HUES48 (cell line): ENCODE data around the gene SEMA3A.
"Not testable (repeated sequence)": the region's sequence is repeated elsewhere in the genome, so short reads cannot be mapped to it uniquely, and the experiment has no call there.

Experiments used
- H3K27ac ChIP-seq: one replicate; pipeline ENCODE4 v1.7.0; 2013; ENCODE audit warnings: low read depth, low read length, inconsistent platforms
- H3K27me3 ChIP-seq: 2 replicates; pipeline ENCODE4 v1.6.1; 2013; ENCODE audit warnings: mild to moderate bottlenecking, low read length; ENCODE audit not compliant: control insufficient read depth, insufficient read depth
- H3K36me3 ChIP-seq: 2 replicates; pipeline ENCODE4 v1.6.1; 2013; ENCODE audit warnings: low read length; ENCODE audit not compliant: control insufficient read depth, insufficient read depth
- H3K4me1 ChIP-seq: 2 replicates; pipeline ENCODE4 v1.6.1; 2013; ENCODE audit warnings: mild to moderate bottlenecking, low read length; ENCODE audit not compliant: control insufficient read depth, insufficient read depth
- H3K4me3 ChIP-seq: 2 replicates; pipeline ENCODE4 v1.5.1; 2013; ENCODE audit warnings: mild to moderate bottlenecking, low read depth, low read length
- H3K9ac ChIP-seq: 2 replicates; pipeline ENCODE4 v1.6.1; 2013; ENCODE audit warnings: mild to moderate bottlenecking, low read depth, low read length, moderate library complexity
- H3K9me3 ChIP-seq: 2 replicates; pipeline ENCODE4 v1.6.1; 2013; ENCODE audit warnings: low read length; ENCODE audit not compliant: control insufficient read depth, insufficient read depth

Gene SEMA3A

GRCh38 chr7:84157171-84157570 is 37.4 kb downstream of the SEMA3A start:
- Histone ChIP-seq H3K36me3 (no peaks in the 10 kb centered on the region), H3K27ac (no peak overlapping the region), H3K9me3 (no peaks in the 10 kb centered on the region), H3K4me1 (peaks cover 15% of the 10 kb centered on the region), H3K27me3 (no peaks in the 10 kb centered on the region), H3K9ac (no peak overlapping the region), H3K4me3 (no peak overlapping the region)

GRCh38 chr7:84154991-84155781 is 39.4 kb downstream of the SEMA3A start:
- H3K4me1 ChIP-seq, result peaks cover 11% of the 10 kb centered on the region
- no peaks in the 10 kb centered on the region for H3K27me3 ChIP-seq
- H3K36me3 ChIP-seq, result no peaks in the 10 kb centered on the region
- no peak overlapping the region for H3K9ac ChIP-seq
- H3K27ac ChIP-seq, result no peak overlapping the region
- no peak overlapping the region for H3K4me3 ChIP-seq
- H3K9me3 ChIP-seq, result no peaks in the 10 kb centered on the region

GRCh38 chr7:84152995-84153394 is 41.6 kb downstream of the SEMA3A start:
- no peak overlapping the region for H3K27ac ChIP-seq
- no peaks in the 10 kb centered on the region for H3K36me3 ChIP-seq
- no peak overlapping the region for H3K9ac ChIP-seq
- H3K9me3 ChIP-seq, result no peaks in the 10 kb centered on the region
- no peak overlapping the region for H3K4me3 ChIP-seq
- peaks cover 28% of the 10 kb centered on the region for H3K4me1 ChIP-seq
- no peaks in the 10 kb centered on the region for H3K27me3 ChIP-seq

GRCh38 chr7:84150370-84150769 is 44.2 kb downstream of the SEMA3A start:
- H3K9me3 ChIP-seq, H3K27me3 ChIP-seq, H3K36me3 ChIP-seq: not testable (repeated sequence)
- peak overlapping the region; percentile 76 for H3K4me3 ChIP-seq
- H3K9ac ChIP-seq, result peak overlapping the region; percentile 75
- peaks cover 41% of the 10 kb centered on the region for H3K4me1 ChIP-seq
- peak overlapping the region; percentile 82 for H3K27ac ChIP-seq

- Histone ChIP-seq H3K4me1 (peaks cover 49% of the 10 kb centered on the region), H3K9me3 (no peaks in the 10 kb centered on the region), H3K27ac (peak overlapping the region; percentile 82), H3K27me3 (no peaks in the 10 kb centered on the region), H3K36me3 (no peaks in the 10 kb centered on the region), H3K4me3 (peak overlapping the region; percentile 76), H3K9ac (no peak overlapping the region; the same call in 1 of the 2 replicates)
Observed at GRCh38 chr7:84149573-84149972, 45.0 kb downstream of the SEMA3A start.

- Histone ChIP-seq H3K9me3 (no peaks in the 10 kb centered on the region), H3K36me3 (no peaks in the 10 kb centered on the region), H3K4me1 (peaks cover 72% of the 10 kb centered on the region), H3K9ac (0 out of 2 replicates have a peak overlapping the region, but pooled peaks have one; percentile 0), H3K27me3 (no peaks in the 10 kb centered on the region), H3K4me3 (no peak overlapping the region), H3K27ac (peak overlapping the region; percentile 46)
Observed at GRCh38 chr7:84145892-84146291, 48.7 kb downstream of the SEMA3A start.

- Histone ChIP-seq H3K4me3 (peak overlapping the region; percentile 39), H3K9me3 (no peaks in the 10 kb centered on the region), H3K9ac (peak overlapping the region; percentile 58; the same call in 1 of the 2 replicates), H3K27me3 (no peaks in the 10 kb centered on the region), H3K36me3 (no peaks in the 10 kb centered on the region), H3K27ac (peak overlapping the region; percentile 78), H3K4me1 (peaks cover 78% of the 10 kb centered on the region)
Observed at GRCh38 chr7:84144935-84145334, 49.7 kb downstream of the SEMA3A start.

GRCh38 chr7:84144480-84144879 is 50.1 kb downstream of the SEMA3A start:
- Histone ChIP-seq H3K9me3 (no peaks in the 10 kb centered on the region), H3K4me3 (peak overlapping the region; percentile 39), H3K9ac (peak overlapping the region; percentile 58; the same call in 1 of the 2 replicates), H3K27me3 (no peaks in the 10 kb centered on the region), H3K4me1 (peaks cover 79% of the 10 kb centered on the region), H3K27ac (peak overlapping the region; percentile 78), H3K36me3 (no peaks in the 10 kb centered on the region)

GRCh38 chr7:84142726-84143125 is 51.9 kb downstream of the SEMA3A start:
- Histone ChIP-seq H3K4me3 (no peak overlapping the region), H3K27me3 (no peaks in the 10 kb centered on the region), H3K9me3 (no peaks in the 10 kb centered on the region), H3K27ac (no peak overlapping the region), H3K4me1 (peaks cover 79% of the 10 kb centered on the region), H3K9ac (no peak overlapping the region), H3K36me3 (no peaks in the 10 kb centered on the region)

DNA sequence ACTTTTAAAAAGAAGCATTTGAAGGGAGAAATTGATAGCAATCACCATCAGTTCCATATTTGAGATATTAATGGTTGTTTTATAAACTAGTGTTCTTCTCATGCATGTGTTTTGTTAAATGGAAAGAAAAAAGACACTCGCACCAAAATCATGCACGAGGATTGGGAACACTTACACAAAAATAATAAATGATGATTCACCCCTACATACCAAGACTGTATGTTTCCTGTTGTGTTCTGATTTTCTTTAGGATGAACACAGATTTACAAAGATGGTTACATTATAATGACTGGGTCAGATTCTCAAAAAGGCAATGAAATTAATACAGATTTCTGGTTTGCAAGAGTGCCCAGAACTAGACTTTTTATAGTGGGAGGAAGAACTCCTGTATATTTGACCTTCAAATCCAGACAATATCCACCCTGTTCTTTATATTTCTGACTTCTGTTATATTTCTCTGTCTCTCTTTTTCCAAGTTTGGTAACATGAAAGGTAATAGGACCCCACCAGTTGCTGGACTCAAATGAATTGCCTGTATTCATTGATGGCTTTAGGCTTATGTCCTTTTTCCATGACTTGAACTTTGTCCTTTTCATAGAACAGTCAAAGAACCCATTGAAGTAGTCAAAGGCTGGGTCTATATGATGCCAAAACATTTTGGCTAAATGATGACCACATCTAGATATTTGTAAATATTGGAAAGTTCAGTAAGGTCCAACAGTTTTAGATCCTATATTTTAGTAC is 54.4 kb downstream of the SEMA3A start:
- Histone ChIP-seq H3K36me3 (no peaks in the 10 kb centered on the region), H3K4me1 (peaks cover 71% of the 10 kb centered on the region), H3K9ac (no peak overlapping the region), H3K27me3 (no peaks in the 10 kb centered on the region), H3K4me3 (no peak overlapping the region), H3K27ac (no peak overlapping the region), H3K9me3 (no peaks in the 10 kb centered on the region)

- Histone ChIP-seq H3K4me3 (no peak overlapping the region), H3K36me3 (peaks cover 10% of the 10 kb centered on the region), H3K4me1 (peaks cover 54% of the 10 kb centered on the region), H3K27me3 (no peaks in the 10 kb centered on the region), H3K9me3 (no peaks in the 10 kb centered on the region), H3K9ac (0 out of 2 replicates have a peak overlapping the region, but pooled peaks have one; percentile 21), H3K27ac (no peak overlapping the region)
Observed at GRCh38 chr7:84138411-84138810, 56.2 kb downstream of the SEMA3A start.
